Gastroesophageal sphincter (tissue), 4 donors: Measurements from ENCODE around the gene LUC7L3. TPM values are rescaled to one million over a fixed set of nuclear protein-coding genes. Genes with fewer than 3 reads are reported as not detected.

Experiments used
- ATAC-seq: fragments of 150-250 bp; one replicate; pipeline ENCODE4 v1.9.1; 2016; ENCODE audit warnings: mild to moderate bottlenecking, moderate library complexity
- H3K27ac ChIP-seq, 4 donors: fragments of 200-600 bp; sonication (generic) in 3 of 4; 1 replicate in 3 of 4; 2 replicates in 1 of 4; pipeline ENCODE4 v1.5.1; 2016 to 2019
- H3K27me3 ChIP-seq: fragments of 200-600 bp; sonication (generic); one replicate; pipeline ENCODE4 v1.5.1; 2019
- H3K36me3 ChIP-seq, 2 donors: fragments of 200-600 bp; sonication (generic); one replicate each; pipeline ENCODE4 v1.5.1; 2019; ENCODE audit warnings: control low read depth in 1 of 2
- H3K4me1 ChIP-seq, 3 donors: fragments of 200-600 bp; sonication (generic); 1 replicate in 2 of 3; 2 replicates in 1 of 3; pipeline ENCODE4 v1.5.1; 2016 to 2019; ENCODE audit warnings: control low read depth in 2 of 3
- H3K4me3 ChIP-seq, 2 donors: fragments of 200-600 bp; sonication (generic); one replicate each; pipeline ENCODE4 v1.5.1; 2019; ENCODE audit warnings: mild to moderate bottlenecking in 1 of 2, moderate library complexity in 1 of 2
- H3K9me3 ChIP-seq, 3 donors: fragments of 200-600 bp; sonication (generic); one replicate each; pipeline ENCODE4 v1.5.1; 2017 to 2019; ENCODE audit warnings: control low read depth in 2 of 3
- EP300 ChIP-seq: sonication (generic); formaldehyde crosslinking; IDR thresholded peaks from one replicate; pipeline ENCODE4 v1.6.1; 2017; ENCODE audit warnings: antibody characterized with exemption, mild to moderate bottlenecking
- POLR2A ChIP-seq, 2 donors: fragments of 450-650 bp; IDR thresholded peaks; one replicate each; pipeline ENCODE4 v1.6.1; 2017; ENCODE audit warnings: antibody characterized with exemption in 2 of 2, mild to moderate bottlenecking in 2 of 2, moderate library complexity in 1 of 2
- POLR2AphosphoS5 ChIP-seq: sonication (generic); formaldehyde crosslinking; IDR thresholded peaks from one replicate; pipeline ENCODE4 v1.6.1; 2017; ENCODE audit warnings: antibody characterized with exemption
- WGBS, 2 donors: methylation state at CpG; one replicate each; pipeline ENCODE4 v1.1.5; 2018; ENCODE audit warnings: low coverage in 1 of 2; 5-methylcytosine and 5-hydroxymethylcytosine counted together
- total RNA-seq, 4 donors: library from RNA; depleted of rRNA; stranded (reverse); fragments of >200 nt; gene quantifications; one replicate each; pipeline ENCODE4 v1.1.0, GENCODE V29; 2016
- TF ChIP-seq, protein P1 (sequence below), 4 experiments: fragments of 200-600 bp in 2 of 4; fragments of 450-650 bp in 2 of 4; sonication (generic) in 1 of 4; IDR thresholded peaks; one replicate each; pipeline ENCODE4 v1.5.1; 2017 to 2019; ENCODE audit warnings: antibody characterized with exemption in 4 of 4, mild to moderate bottlenecking in 2 of 4, moderate library complexity in 2 of 4

Gene LUC7L3
- total RNA-seq, 4 donors from 2014 or later = 40.1 to 134 (median 54.6) TPM

DNA sequence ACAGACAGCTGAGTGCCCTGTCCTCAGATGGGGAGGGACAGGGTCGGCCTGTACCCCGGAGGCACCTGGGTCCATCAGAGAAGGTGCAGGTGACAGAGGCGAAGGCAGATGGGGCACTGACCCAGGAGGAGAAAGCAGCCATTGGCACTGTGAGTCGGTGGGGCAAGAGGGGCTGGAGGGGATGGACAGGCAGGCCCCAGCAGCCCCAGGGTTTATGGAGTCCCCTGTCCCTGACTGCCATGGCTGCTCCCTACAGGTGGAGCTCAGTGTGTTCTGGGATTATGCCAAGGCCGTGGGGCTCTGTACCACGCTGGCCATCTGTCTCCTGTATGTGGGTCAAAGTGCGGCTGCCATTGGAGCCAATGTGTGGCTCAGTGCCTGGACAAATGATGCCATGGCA lies 43.8 kb upstream of the LUC7L3 start:
- no peak for ATAC-seq
- no peaks in the 10 kb centered on the region for H3K36me3 ChIP-seq
- no peak overlapping the region for H3K27ac ChIP-seq
- WGBS, 2 donors = 100% methylated on average over 1 of the region's 7 CpGs
- no peaks in the 10 kb centered on the region for H3K9me3 ChIP-seq
- no peaks in the 10 kb centered on the region for H3K27me3 ChIP-seq
- TF ChIP-seq, protein P1, sequence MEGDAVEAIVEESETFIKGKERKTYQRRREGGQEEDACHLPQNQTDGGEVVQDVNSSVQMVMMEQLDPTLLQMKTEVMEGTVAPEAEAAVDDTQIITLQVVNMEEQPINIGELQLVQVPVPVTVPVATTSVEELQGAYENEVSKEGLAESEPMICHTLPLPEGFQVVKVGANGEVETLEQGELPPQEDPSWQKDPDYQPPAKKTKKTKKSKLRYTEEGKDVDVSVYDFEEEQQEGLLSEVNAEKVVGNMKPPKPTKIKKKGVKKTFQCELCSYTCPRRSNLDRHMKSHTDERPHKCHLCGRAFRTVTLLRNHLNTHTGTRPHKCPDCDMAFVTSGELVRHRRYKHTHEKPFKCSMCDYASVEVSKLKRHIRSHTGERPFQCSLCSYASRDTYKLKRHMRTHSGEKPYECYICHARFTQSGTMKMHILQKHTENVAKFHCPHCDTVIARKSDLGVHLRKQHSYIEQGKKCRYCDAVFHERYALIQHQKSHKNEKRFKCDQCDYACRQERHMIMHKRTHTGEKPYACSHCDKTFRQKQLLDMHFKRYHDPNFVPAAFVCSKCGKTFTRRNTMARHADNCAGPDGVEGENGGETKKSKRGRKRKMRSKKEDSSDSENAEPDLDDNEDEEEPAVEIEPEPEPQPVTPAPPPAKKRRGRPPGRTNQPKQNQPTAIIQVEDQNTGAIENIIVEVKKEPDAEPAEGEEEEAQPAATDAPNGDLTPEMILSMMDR (IDR thresholded peaks at IDR 0.05) = no peak
- TF ChIP-seq EP300 (no peak), POLR2A (IDR thresholded peaks at IDR 0.05) (no peak), POLR2AphosphoS5 (no peak)
- no peak overlapping the region for H3K4me3 ChIP-seq
- peaks cover 0 to 1% (median 0%) of the 10 kb centered on the region in 3 donors for H3K4me1 ChIP-seq

DNA sequence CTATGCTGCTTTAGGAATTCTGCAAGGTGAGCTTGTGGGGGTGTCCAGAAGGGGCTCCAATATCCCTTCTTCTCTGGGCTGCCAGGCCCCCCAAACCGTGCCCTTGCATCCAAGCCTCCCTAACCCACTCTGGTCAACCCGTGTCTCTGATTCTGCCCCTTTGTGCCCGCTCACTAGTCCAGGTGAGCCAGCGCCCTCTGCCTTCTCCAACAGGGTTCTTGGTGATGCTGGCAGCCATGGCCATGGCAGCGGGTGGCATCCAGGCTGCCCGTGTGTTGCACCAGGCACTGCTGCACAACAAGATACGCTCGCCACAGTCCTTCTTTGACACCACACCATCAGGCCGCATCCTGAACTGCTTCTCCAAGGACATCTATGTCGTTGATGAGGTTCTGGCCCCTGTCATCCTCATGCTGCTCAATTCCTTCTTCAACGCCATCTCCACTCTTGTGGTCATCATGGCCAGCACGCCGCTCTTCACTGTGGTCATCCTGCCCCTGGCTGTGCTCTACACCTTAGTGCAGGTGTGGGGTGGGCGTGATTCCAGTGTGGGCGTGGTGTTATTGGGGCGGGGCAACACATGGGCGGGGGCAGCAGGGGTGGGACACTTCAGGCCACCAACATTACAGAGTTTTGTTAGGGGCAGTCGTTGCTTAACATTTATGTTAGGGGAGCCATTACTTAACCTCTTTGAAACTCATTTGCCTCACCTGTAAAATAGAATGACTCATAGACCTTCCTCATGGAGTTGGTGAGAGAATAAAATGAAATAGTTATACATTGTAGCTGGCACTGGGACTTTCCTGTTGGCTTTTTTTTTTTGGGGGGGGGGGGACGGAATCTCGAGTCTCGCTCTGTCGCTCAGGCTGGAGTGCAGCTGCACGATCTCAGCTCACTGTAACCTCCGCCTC lies 43.1 kb upstream of the LUC7L3 start:
- no peak for ATAC-seq
- Histone ChIP-seq H3K4me1 (peaks cover 0 to 8% (median 3%) of the 10 kb centered on the region in 3 donors), H3K4me3 (no peak overlapping the region), H3K9me3 (no peaks in the 10 kb centered on the region), H3K36me3 (no peaks in the 10 kb centered on the region), H3K27me3 (no peaks in the 10 kb centered on the region), H3K27ac (no peak overlapping the region)
- 98% methylated on average over 19 of the region's 24 CpGs; no CpG with 5 or more reads in 1 of the 2 donors for WGBS, 2 donors
- TF ChIP-seq EP300 (no peak), POLR2A (IDR thresholded peaks at IDR 0.05) (no peak), POLR2AphosphoS5 (no peak)
- TF ChIP-seq, protein P1 (IDR thresholded peaks at IDR 0.05) = no peak

DNA sequence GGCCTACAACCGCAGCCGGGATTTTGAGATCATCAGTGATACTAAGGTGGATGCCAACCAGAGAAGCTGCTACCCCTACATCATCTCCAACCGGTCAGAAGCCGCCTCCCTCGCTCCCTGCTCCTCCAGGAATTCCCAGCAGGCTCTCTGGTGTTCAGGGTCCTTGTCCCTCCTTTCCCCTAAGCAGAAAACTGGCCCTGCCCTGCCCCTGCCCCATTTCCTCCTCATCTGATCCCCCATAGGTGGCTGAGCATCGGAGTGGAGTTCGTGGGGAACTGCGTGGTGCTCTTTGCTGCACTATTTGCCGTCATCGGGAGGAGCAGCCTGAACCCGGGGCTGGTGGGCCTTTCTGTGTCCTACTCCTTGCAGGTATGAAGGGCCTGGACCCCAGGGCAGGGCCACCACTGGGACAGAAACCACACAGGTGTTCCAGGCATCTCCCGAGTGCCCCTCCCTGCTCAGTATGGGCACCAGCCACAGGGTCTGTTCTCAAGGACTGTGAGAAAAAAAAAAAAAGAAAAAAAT lies 41.5 kb upstream of the LUC7L3 start:
- H3K27ac ChIP-seq = no peak overlapping the region
- 73% methylated on average over 4 of the region's 12 CpGs; no CpG with 5 or more reads in 1 of the 2 donors for WGBS, 2 donors
- no peaks in the 10 kb centered on the region for H3K27me3 ChIP-seq
- TF ChIP-seq, protein P1 (IDR thresholded peaks at IDR 0.05) = no peak
- TF ChIP-seq POLR2A (IDR thresholded peaks at IDR 0.05) = no peak
- no peak for TF ChIP-seq EP300
- TF ChIP-seq POLR2AphosphoS5 = no peak
- no peak overlapping the region for H3K4me3 ChIP-seq
- H3K9me3 ChIP-seq = no peaks in the 10 kb centered on the region
- ATAC-seq = no peak
- no peaks in the 10 kb centered on the region for H3K36me3 ChIP-seq
- peaks cover 0 to 16% (median 7%) of the 10 kb centered on the region in 3 donors for H3K4me1 ChIP-seq

DNA sequence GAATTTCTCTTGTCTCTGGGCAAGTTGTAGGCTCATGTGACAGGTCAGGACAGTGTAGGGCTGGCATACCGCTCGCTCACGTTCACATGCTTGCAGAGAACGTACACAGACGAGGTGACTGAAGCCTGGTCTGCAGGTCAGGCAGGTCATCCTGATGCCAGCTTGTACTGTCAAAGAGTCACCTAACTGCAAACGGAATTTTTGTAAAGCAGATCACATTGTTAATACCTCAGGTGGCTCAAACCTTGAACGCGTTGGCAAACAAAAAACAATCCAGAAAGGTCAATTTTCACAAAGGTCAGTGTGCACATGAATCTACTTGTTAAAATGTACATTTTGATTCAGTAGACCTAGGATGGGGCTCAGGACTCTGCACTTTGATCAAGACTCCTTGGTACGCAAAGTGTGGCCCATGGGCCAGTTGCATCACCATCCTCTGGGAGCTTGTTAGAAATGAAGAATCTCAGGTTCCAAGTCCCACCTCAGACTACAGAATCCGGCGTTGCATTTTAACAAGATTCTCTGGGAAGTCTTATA lies 40.3 kb upstream of the LUC7L3 start:
- WGBS, 2 donors = 87 to 88% methylated on average over 8 to 11 of the region's 11 CpGs

More for the DNA sequence above, 40.3 kb upstream of the LUC7L3 start:
- Histone ChIP-seq H3K4me3 (no peak overlapping the region), H3K36me3 (no peaks in the 10 kb centered on the region), H3K9me3 (no peaks in the 10 kb centered on the region), H3K4me1 (peaks cover 0 to 16% (median 7%) of the 10 kb centered on the region in 3 donors), H3K27ac (no peak overlapping the region), H3K27me3 (no peaks in the 10 kb centered on the region)
- ATAC-seq = no peak
- TF ChIP-seq POLR2AphosphoS5 (no peak), POLR2A (IDR thresholded peaks at IDR 0.05) (no peak), EP300 (no peak)
- TF ChIP-seq, protein P1 (IDR thresholded peaks at IDR 0.05) = no peak
